Measurements from ENCODE around the gene ZNF221.
"Not testable (repeated sequence)": the region's sequence is repeated elsewhere in the genome, so short reads cannot be mapped to it uniquely, and the experiment has no call there.

The ZNF221 gene

GRCh38 chr19:43950834-43951645 lies at the start of gene ZNF221:
TSS of gene ZNF221 (plus strand) at chr19:43951228. CDS start at chr19:43962727, 11,499 bp downstream.
- DNase-seq (ENCODE audit: low spot score), result peak; percentile 71
- peak; percentile 65 for FAIRE-seq

GRCh38 chr19:43901395-43902390 lies 49.3 kb upstream of the ZNF221 start:
- no peak for DNase-seq (ENCODE audit: low spot score)
- no peak for FAIRE-seq

GRCh38 chr19:43902399-43902798 lies 48.6 kb upstream of the ZNF221 start:
- DNase-seq (ENCODE audit: low spot score), result no peak
- FAIRE-seq, result no peak

GRCh38 chr19:43905897-43906296 lies 45.1 kb upstream of the ZNF221 start:
- FAIRE-seq (no peak), DNase-seq (ENCODE audit: low spot score) (no peak)

- FAIRE-seq, result no peak
These were observed 44.3 kb upstream of the ZNF221 start for GRCh38 chr19:43906774-43907173.

GRCh38 chr19:43908659-43909058 lies 42.4 kb upstream of the ZNF221 start:
- FAIRE-seq (no peak), DNase-seq (ENCODE audit: low spot score) (no peak)

More at GRCh38 chr19:43906774-43907173, 44.3 kb upstream of the ZNF221 start:
- DNase-seq (ENCODE audit: low spot score), result no peak

- DNase-seq (ENCODE audit: low spot score) (no peak), FAIRE-seq (no peak)
These were observed 40.1 kb upstream of the ZNF221 start for GRCh38 chr19:43910884-43911283.

- DNase-seq (ENCODE audit: low spot score), result no peak
- no peak for FAIRE-seq
These were observed 37.6 kb upstream of the ZNF221 start for GRCh38 chr19:43913383-43913782.

- DNase-seq (ENCODE audit: low spot score) (no peak), FAIRE-seq (no peak)
These were observed 37.0 kb upstream of the ZNF221 start for GRCh38 chr19:43914051-43914450.

- DNase-seq (ENCODE audit: low spot score) (no peak), FAIRE-seq (no peak)
These were observed 27.2 kb upstream of the ZNF221 start for GRCh38 chr19:43923875-43924274.

GRCh38 chr19:43928820-43929219 lies 22.2 kb upstream of the ZNF221 start:
- FAIRE-seq (no peak), DNase-seq (ENCODE audit: low spot score) (no peak)

- DNase-seq (ENCODE audit: low spot score), result peak; percentile 5
- no peak for FAIRE-seq
These were observed 16.7 kb upstream of the ZNF221 start for GRCh38 chr19:43934055-43934984.

GRCh38 chr19:43934985-43935708 lies 15.9 kb upstream of the ZNF221 start, which contains the start of gene ZNF45:
TSS of gene ZNF45 (minus strand) at chr19:43935282. CDS start at chr19:43922185, 13,097 bp downstream.
- DNase-seq (ENCODE audit: low spot score), result peak; percentile 58
- FAIRE-seq, result peak; percentile 2

GRCh38 chr19:43936188-43936587 lies 14.8 kb upstream of the ZNF221 start:
- FAIRE-seq (no peak), DNase-seq (ENCODE audit: low spot score) (no peak)

GRCh38 chr19:43939557-43940260 lies 11.3 kb upstream of the ZNF221 start:
- FAIRE-seq, result no peak

GRCh38 chr19:43940719-43941118 lies 10.3 kb upstream of the ZNF221 start:
- DNase-seq (ENCODE audit: low spot score) (no peak), FAIRE-seq (no peak)

More at GRCh38 chr19:43939557-43940260, 11.3 kb upstream of the ZNF221 start:
- no peak for DNase-seq (ENCODE audit: low spot score)

- no peak for FAIRE-seq
- DNase-seq (ENCODE audit: low spot score), result no peak
These were observed 9.8 kb upstream of the ZNF221 start for GRCh38 chr19:43941209-43941608.

- not testable (repeated sequence) for DNase-seq (ENCODE audit: low spot score)
These were observed 3.6 kb upstream of the ZNF221 start for GRCh38 chr19:43947412-43947811.

GRCh38 chr19:43949803-43950202 lies 1.2 kb upstream of the ZNF221 start:
- not testable (repeated sequence) for DNase-seq (ENCODE audit: low spot score); FAIRE-seq

More at GRCh38 chr19:43947412-43947811, 3.6 kb upstream of the ZNF221 start:
- not testable (repeated sequence) for FAIRE-seq
